Lower leg skin (tissue), 3 donors: ENCODE results near the gene CD160.

Experiments used
- POLR2A ChIP-seq, 2 donors: fragments of 450-650 bp; IDR thresholded peaks; one replicate each; pipeline ENCODE4 v1.6.1; 2016 to 2017; ENCODE audit warnings: antibody characterized with exemption in 2 of 2, mild to moderate bottlenecking in 1 of 2, moderate library complexity in 1 of 2
- TF ChIP-seq, protein P1 (sequence below), 3 donors: fragments of 450-650 bp; IDR thresholded peaks; one replicate each; pipeline ENCODE4 v1.5.1; 2016; ENCODE audit warnings: antibody characterized with exemption in 3 of 3, mild to moderate bottlenecking in 3 of 3, moderate library complexity in 2 of 3

DNA sequence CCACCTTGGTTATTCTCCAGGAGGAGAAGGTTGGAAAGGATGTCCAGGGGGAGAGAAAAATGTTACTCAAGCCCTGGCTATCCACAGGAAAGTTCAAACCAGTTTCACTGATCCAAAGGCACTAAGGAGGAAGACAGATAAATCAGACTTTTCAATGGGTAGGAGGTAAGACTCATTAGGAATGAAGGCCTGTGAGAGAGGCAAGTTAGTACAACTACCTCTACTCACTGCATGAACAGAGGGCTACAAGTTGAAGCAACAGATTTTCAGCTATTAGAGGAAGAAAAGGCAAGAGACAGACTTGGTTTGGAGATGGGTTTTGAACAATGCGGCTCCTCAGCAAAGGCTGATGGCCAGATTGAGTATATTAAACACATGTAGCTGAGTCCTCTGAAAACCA is 16.9 kb downstream of the CD160 start:
- TF ChIP-seq, protein P1, sequence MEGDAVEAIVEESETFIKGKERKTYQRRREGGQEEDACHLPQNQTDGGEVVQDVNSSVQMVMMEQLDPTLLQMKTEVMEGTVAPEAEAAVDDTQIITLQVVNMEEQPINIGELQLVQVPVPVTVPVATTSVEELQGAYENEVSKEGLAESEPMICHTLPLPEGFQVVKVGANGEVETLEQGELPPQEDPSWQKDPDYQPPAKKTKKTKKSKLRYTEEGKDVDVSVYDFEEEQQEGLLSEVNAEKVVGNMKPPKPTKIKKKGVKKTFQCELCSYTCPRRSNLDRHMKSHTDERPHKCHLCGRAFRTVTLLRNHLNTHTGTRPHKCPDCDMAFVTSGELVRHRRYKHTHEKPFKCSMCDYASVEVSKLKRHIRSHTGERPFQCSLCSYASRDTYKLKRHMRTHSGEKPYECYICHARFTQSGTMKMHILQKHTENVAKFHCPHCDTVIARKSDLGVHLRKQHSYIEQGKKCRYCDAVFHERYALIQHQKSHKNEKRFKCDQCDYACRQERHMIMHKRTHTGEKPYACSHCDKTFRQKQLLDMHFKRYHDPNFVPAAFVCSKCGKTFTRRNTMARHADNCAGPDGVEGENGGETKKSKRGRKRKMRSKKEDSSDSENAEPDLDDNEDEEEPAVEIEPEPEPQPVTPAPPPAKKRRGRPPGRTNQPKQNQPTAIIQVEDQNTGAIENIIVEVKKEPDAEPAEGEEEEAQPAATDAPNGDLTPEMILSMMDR (IDR thresholded peaks at IDR 0.05), result no peak
- TF ChIP-seq POLR2A (IDR thresholded peaks at IDR 0.05), result no peak
